ENCODE results near the gene LRRC7.

LRRC7 gene

GRCh38 chr1:69587391-69587790 is 19.7 kb downstream of the LRRC7 start:
- no peak for TF ChIP-seq CTCF (IDR thresholded peaks at IDR 0.05)

GRCh38 chr1:69589799-69590198 is 22.1 kb downstream of the LRRC7 start:
- H3K4me3 ChIP-seq = no peak overlapping the region
- no peak overlapping the region for H3K27ac ChIP-seq
- no peak for DNase-seq (ENCODE audit: low spot score)
- TF ChIP-seq CTCF (IDR thresholded peaks at IDR 0.05) = no peak

More at GRCh38 chr1:69587391-69587790, 19.7 kb downstream of the LRRC7 start:
- no peak for DNase-seq (ENCODE audit: low spot score)
- no peak overlapping the region for H3K4me3 ChIP-seq
- H3K27ac ChIP-seq = no peak overlapping the region

GRCh38 chr1:69592341-69592740 is 24.6 kb downstream of the LRRC7 start:
- H3K4me3 ChIP-seq = no peak overlapping the region
- no peak for DNase-seq (ENCODE audit: low spot score)
- TF ChIP-seq CTCF (IDR thresholded peaks at IDR 0.05) = no peak

GRCh38 chr1:69595486-69595885 is 27.8 kb downstream of the LRRC7 start:
- Histone ChIP-seq H3K27ac (no peak overlapping the region), H3K4me3 (no peak overlapping the region)
- DNase-seq (ENCODE audit: low spot score) = no peak
- no peak for TF ChIP-seq CTCF (IDR thresholded peaks at IDR 0.05)

More at GRCh38 chr1:69592341-69592740, 24.6 kb downstream of the LRRC7 start:
- no peak overlapping the region for H3K27ac ChIP-seq

GRCh38 chr1:69611316-69611715 is 43.6 kb downstream of the LRRC7 start:
- no peak for TF ChIP-seq CTCF (IDR thresholded peaks at IDR 0.05)
- no peak overlapping the region for H3K27ac ChIP-seq
- H3K4me3 ChIP-seq = no peak overlapping the region
- no peak for DNase-seq (ENCODE audit: low spot score)

GRCh38 chr1:69613414-69613813 is 45.7 kb downstream of the LRRC7 start:
- DNase-seq (ENCODE audit: low spot score) = no peak
- TF ChIP-seq CTCF (IDR thresholded peaks at IDR 0.05) = no peak

GRCh38 chr1:69638673-69639072 is 71.0 kb downstream of the LRRC7 start:
- TF ChIP-seq CTCF (IDR thresholded peaks at IDR 0.05) = no peak
- DNase-seq (ENCODE audit: low spot score) = no peak
- Histone ChIP-seq H3K27ac (no peak overlapping the region), H3K4me3 (no peak overlapping the region)

More at GRCh38 chr1:69613414-69613813, 45.7 kb downstream of the LRRC7 start:
- Histone ChIP-seq H3K4me3 (no peak overlapping the region), H3K27ac (no peak overlapping the region)

Measured in coronary artery (tissue), 2 donors.